HUES6 (cell line): ENCODE measurements around the gene SPSB1.
"Not testable (repeated sequence)": the region's sequence is repeated elsewhere in the genome, so short reads cannot be mapped to it uniquely, and the experiment has no call there.

Experiments
- H3K27ac ChIP-seq: 2 replicates; pipeline ENCODE4 v1.7.0; 2013; ENCODE audit warnings: low read depth, mild to moderate bottlenecking, low read length, inconsistent platforms
- H3K27me3 ChIP-seq: 2 replicates; pipeline ENCODE4 v1.6.1; 2013; ENCODE audit warnings: low read length; ENCODE audit not compliant: control insufficient read depth, insufficient read depth
- H3K36me3 ChIP-seq: 2 replicates; pipeline ENCODE4 v1.6.1; 2013; ENCODE audit warnings: low read length; ENCODE audit not compliant: control insufficient read depth, insufficient read depth
- H3K4me1 ChIP-seq: 2 replicates; pipeline ENCODE4 v1.6.1; 2013; ENCODE audit warnings: low read length; ENCODE audit not compliant: control insufficient read depth, insufficient read depth
- H3K4me3 ChIP-seq: 2 replicates; pipeline ENCODE4 v1.5.1; 2013; ENCODE audit warnings: low read depth, low read length
- H3K9ac ChIP-seq: one replicate; pipeline ENCODE4 v1.6.1; 2013; ENCODE audit warnings: mild to moderate bottlenecking, low read length
- H3K9me3 ChIP-seq: 2 replicates; pipeline ENCODE4 v1.6.1; 2013; ENCODE audit warnings: low read depth, low read length; ENCODE audit not compliant: control insufficient read depth, insufficient read depth

SPSB1 gene

DNA sequence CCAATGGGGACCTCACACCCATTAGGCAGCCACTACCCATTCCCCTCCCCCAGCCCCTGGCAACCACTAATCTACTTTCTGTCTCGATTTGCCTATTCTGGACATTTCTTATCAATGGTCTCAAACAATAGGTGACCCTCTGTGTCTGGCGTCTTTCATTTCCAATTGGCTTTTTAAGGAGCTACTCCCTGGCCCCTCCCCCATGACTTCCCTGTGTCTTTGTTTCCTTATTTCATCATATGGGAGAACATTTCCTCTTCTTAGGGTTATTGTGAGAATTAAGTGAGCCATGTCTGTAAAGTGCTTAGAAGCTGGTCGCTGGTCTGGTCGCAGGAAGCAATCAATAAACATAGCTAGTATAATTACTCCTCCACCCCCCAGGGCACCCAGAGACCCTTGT lies 80.9 kb downstream of the SPSB1 start:
- H3K27ac ChIP-seq: no peak overlapping the region
- H3K4me1 ChIP-seq: peaks cover 6% of the 10 kb centered on the region; the same call in 1 of the 2 replicates
- no peak overlapping the region for H3K9ac ChIP-seq
- no peaks in the 10 kb centered on the region for H3K36me3 ChIP-seq
- no peak overlapping the region for H3K4me3 ChIP-seq
- H3K9me3 ChIP-seq: no peaks in the 10 kb centered on the region
- no peaks in the 10 kb centered on the region for H3K27me3 ChIP-seq

DNA sequence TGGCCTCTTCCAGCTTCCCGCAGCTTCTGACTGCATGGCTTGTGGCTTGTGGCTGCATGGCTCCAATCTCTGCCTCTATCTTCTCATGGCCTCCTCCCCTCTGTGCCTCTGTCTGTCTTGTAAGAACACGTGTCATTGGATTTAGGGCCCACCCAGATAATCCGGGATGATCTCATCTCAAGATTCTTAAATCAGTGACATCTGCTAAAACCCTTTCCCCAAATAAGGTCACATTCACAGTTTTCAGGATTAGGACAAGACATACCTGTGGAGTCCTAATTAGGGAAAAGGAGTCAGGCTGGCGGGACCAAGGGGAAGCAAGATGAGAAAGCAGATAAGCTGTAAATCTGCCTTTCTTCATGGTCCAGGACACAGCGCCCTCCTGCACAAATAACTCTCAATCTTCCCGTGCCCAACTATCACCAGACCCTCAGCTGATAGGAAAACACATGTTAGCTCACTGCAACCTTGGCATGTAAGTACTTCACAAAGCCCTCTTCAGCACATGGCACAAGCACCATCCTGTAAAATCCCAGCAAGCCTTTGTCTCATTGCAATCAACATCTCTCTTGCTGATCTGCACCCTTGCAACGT lies 82.2 kb downstream of the SPSB1 start:
- no peaks in the 10 kb centered on the region for H3K9me3 ChIP-seq
- H3K4me3 ChIP-seq: no peak overlapping the region
- no peak overlapping the region for H3K27ac ChIP-seq
- H3K36me3 ChIP-seq: no peaks in the 10 kb centered on the region
- no peaks in the 10 kb centered on the region for H3K27me3 ChIP-seq
- H3K4me1 ChIP-seq: peaks cover 3% of the 10 kb centered on the region; the same call in 1 of the 2 replicates
- no peak overlapping the region for H3K9ac ChIP-seq

DNA sequence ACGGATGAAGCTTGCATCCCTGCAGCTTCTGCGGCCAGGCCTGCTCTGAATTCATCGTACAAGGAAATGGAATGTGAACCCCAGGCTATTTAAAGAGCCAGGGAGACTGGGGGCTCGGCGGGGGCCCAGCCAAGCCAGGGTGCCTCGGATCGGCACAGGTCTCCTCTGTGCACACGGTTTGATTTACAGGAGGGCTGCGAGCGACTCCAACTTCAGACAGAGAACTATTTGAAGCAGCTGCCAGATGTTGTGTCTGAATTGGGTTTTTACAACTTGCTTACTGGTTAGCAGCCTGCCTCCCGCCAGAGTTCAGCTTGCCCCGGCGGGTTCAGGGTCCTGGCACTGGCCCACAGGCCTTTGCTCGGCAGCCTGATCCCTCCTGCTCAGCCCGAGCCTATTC lies 83.2 kb downstream of the SPSB1 start:
- H3K4me3 ChIP-seq: no peak overlapping the region
- H3K27ac ChIP-seq: no peak overlapping the region
- H3K4me1 ChIP-seq: peaks cover 3% of the 10 kb centered on the region; the same call in 1 of the 2 replicates
- H3K27me3 ChIP-seq: no peaks in the 10 kb centered on the region
- no peak overlapping the region for H3K9ac ChIP-seq
- no peaks in the 10 kb centered on the region for H3K9me3 ChIP-seq
- H3K36me3 ChIP-seq: no peaks in the 10 kb centered on the region

DNA sequence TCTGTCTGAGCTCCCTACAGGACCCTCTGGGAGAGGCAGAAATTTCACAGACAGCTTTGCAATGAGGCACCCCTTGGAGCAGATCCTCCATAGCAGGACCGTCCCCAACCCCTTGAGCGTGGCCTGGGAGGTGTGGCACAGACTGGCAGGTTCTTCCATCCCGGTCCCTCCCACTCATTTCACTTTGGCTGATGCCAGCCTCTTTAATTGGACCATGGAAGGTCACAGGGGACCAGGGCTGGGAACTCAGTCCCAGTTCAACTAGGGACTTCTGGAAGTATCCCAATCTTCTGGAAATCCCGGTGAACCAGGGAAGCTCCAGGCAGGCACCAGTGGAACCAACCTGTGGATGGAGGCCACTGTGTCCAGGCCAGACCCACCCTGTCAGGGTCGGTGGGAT lies 83.7 kb downstream of the SPSB1 start:
- Histone ChIP-seq H3K36me3 (no peaks in the 10 kb centered on the region), H3K27me3 (no peaks in the 10 kb centered on the region), H3K27ac (no peak overlapping the region), H3K9me3 (no peaks in the 10 kb centered on the region), H3K4me1 (peaks cover 3% of the 10 kb centered on the region; the same call in 1 of the 2 replicates), H3K4me3 (no peak overlapping the region), H3K9ac (no peak overlapping the region)

DNA sequence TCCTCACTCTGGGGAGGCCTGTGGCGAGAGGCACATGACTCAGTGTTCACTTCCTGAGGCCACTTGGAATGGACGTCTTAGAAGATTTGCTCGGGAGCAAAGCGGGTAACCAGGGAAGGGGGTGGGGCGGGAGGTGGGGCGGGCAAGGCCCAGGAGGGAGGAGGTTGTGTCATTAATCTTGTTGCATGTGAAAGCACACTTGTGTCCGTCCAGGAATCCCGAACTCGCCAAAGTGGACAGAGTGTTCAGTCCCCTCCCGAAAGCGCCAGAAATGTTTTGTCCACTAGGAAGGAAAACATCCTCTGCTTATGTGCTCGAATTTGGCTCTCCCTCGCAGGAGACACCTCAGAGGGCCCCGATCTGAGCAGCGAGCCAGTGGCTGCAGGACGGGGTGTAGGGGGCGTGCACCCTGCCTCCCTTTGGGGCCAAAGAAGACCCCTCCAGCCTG lies 84.2 kb downstream of the SPSB1 start:
- Histone ChIP-seq H3K9me3 (no peaks in the 10 kb centered on the region), H3K27me3 (no peaks in the 10 kb centered on the region), H3K4me3 (no peak overlapping the region), H3K36me3 (no peaks in the 10 kb centered on the region), H3K27ac (no peak overlapping the region), H3K9ac (no peak overlapping the region), H3K4me1 (peaks cover 3% of the 10 kb centered on the region; the same call in 1 of the 2 replicates)

DNA sequence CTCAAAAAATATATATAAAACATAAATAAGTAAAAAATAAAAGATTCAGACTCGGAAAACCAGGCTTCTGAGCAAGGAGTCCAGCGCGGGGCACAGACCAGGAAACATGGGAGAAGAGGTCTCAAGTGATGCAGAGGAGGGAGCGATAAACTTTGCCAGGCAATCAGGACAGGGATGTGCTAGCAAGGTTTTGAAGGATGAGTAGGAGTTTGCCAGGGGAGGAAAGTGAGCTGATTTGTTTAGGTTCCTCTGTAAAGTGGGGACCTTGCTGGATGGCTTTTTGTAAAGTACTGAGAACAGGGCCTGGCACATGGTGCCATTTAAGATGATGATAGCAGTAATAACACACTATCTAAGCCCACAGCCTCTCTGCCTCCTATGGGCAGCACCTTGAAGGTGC lies 86.1 kb downstream of the SPSB1 start:
- H3K36me3 ChIP-seq: no peaks in the 10 kb centered on the region
- H3K4me3 ChIP-seq: no peak overlapping the region
- no peak overlapping the region for H3K27ac ChIP-seq
- no peak overlapping the region for H3K9ac ChIP-seq
- no peaks in the 10 kb centered on the region for H3K9me3 ChIP-seq
- H3K27me3 ChIP-seq: no peaks in the 10 kb centered on the region
- H3K4me1 ChIP-seq: peaks cover 7% of the 10 kb centered on the region; the same call in 1 of the 2 replicates

DNA sequence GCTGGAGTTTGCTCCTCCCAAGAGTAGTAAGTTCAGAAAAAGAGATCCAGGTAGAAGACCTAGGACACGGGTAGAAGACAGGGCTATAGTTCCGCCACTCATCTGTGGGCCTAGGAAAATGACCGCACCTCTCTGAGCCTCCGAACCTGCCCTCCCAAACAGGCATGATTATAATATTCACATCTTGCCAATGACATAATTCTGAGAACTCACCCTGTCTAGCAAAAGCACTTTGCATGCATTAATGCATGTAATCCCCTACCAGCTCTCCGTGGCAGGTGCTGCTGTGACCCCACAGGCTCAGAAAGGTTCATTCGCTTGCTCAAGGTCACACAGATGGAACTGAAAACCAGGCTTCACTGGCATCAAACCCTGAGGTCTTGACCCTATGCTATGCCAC lies 88.0 kb downstream of the SPSB1 start:
- no peak overlapping the region for H3K27ac ChIP-seq
- no peaks in the 10 kb centered on the region for H3K27me3 ChIP-seq
- no peaks in the 10 kb centered on the region for H3K36me3 ChIP-seq
- peaks cover 5% of the 10 kb centered on the region; the same call in 1 of the 2 replicates for H3K4me1 ChIP-seq
- H3K9ac ChIP-seq: no peak overlapping the region
- H3K4me3 ChIP-seq: no peak overlapping the region
- H3K9me3 ChIP-seq: no peaks in the 10 kb centered on the region

DNA sequence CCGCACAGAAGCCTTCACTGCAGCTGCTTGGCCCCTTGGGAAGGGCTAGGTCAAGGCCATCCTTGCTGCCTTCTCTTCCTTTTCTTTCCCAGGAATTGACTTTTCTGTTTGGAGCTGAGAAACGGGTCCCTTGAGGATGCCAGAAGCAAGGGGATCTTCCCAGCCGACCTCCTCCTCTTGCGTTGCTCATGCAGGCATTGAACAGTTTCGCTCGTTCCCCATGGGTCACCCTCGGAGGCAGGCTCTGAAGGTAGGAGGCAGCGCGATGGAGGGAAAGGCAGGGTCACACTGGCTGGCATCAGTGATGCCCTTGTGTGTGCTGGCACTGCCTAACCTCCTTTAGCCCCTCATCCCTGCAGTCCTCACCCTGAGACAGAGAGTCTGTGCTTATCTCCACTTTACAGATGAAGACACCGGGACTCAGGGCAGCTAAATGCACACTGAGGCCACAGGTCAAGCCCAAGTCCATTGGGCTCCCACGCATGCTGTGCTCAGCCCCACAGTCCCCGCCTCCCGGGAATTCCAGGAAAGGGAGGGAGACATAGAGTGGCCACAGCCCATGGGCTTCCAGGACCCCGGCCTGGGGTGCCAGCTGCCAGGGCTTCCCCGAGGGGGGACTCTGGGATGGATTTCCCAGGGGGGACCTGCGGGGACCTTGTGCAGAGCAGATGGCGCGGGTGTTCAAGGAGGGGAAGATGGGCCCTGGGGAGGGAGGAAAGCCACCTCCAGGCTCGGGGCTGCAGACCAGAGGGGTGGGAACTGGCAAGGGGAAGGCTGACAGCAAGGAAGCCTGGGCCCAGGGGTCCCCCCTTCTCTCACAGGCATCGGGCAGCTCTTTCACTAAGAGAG lies 90.2 kb downstream of the SPSB1 start:
- Histone ChIP-seq H3K36me3 (no peaks in the 10 kb centered on the region), H3K4me3 (no peak overlapping the region), H3K9me3 (no peaks in the 10 kb centered on the region), H3K27ac (no peak overlapping the region), H3K9ac (no peak overlapping the region), H3K4me1 (peaks cover 13% of the 10 kb centered on the region; the same call in 1 of the 2 replicates), H3K27me3 (no peaks in the 10 kb centered on the region)

DNA sequence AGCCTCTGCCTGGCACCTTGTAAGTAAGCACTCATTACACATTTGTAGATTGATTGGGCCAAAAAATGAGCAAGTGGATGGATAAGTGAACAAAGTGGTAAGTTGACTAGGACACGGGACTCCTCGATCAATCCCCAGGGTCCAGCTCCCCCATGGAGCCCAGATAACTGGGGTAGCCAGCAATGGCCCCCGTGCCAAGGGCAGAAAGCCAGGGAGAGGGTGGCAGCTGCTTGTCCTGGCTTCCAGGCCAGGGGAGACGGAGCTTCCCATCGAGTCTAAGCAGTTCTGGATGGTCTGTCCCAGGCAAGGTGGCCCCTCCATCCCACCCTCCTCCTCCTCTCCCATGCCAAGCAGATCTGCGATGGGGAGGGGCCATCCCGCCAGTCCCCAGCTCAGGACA lies 91.4 kb downstream of the SPSB1 start:
- no peaks in the 10 kb centered on the region for H3K36me3 ChIP-seq
- no peaks in the 10 kb centered on the region for H3K27me3 ChIP-seq
- H3K4me3 ChIP-seq: no peak overlapping the region
- H3K9me3 ChIP-seq: no peaks in the 10 kb centered on the region
- H3K4me1 ChIP-seq: peaks cover 19% of the 10 kb centered on the region; the same call in 1 of the 2 replicates
- no peak overlapping the region for H3K9ac ChIP-seq
- no peak overlapping the region for H3K27ac ChIP-seq

DNA sequence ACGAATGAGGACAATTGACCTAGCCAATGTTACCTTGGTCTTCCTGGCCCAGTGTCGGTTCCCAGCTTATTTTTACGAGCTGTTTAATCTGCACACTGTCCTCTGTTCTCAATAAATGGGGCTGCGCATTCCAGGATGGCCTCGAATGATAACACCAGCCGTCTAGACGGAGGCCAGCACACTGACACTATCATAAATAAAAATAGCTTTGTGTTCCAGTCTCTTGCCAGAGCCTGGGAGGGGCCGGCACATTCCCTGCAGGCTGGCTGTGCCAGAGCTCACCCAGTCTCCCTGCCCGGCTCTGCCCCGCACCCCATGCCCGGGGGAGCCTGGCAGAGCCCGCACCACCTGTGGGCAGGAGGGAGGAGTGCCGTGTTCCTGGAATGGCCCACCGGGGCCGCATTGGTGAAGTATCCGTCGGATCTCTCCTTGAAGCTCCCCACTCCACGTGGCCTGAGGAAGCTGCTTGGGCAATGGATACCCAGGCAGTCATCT lies 92.1 kb downstream of the SPSB1 start:
- no peak overlapping the region for H3K27ac ChIP-seq

DNA sequence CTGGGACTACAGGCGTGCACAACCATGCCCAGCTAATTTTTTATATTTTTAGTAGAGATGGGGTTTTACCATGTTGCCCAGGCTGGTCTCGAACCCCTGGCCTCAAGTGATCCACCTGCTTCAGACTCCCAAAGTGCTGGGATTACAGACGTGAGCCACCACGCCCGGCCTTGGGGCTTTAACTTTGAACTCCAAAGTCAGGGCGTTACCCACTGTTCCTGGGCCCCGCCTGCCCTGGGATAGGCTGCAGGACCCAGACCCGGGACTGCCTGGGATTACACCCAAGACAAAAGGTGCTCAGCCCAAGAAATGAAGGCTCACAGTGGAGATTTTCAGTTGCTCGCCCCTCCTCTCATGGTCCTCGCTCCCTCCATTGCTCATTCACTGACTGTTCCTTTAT lies 92.7 kb downstream of the SPSB1 start:
- not testable (repeated sequence) for H3K9ac ChIP-seq, H3K9me3 ChIP-seq, H3K27ac ChIP-seq, H3K36me3 ChIP-seq, H3K27me3 ChIP-seq, H3K4me3 ChIP-seq
- H3K4me1 ChIP-seq: peaks cover 19% of the 10 kb centered on the region; the same call in 1 of the 2 replicates

More for the DNA sequence above, 92.1 kb downstream of the SPSB1 start:
- Histone ChIP-seq H3K36me3 (no peaks in the 10 kb centered on the region), H3K27me3 (no peaks in the 10 kb centered on the region), H3K4me3 (no peak overlapping the region), H3K9ac (no peak overlapping the region), H3K4me1 (peaks cover 19% of the 10 kb centered on the region; the same call in 1 of the 2 replicates), H3K9me3 (no peaks in the 10 kb centered on the region)
